ENCODE results near the gene USO1. TPM values are rescaled to one million over a fixed set of nuclear protein-coding genes. Genes with fewer than 3 reads are reported as not detected.

Gene USO1
- total and polyA plus RNA-seq, 9 of the 15 experiments (the other 6 are each of a cell fraction or from before 2014, with no cell fraction given) = 19.3 to 97.8 (median 48.5) TPM

DNA sequence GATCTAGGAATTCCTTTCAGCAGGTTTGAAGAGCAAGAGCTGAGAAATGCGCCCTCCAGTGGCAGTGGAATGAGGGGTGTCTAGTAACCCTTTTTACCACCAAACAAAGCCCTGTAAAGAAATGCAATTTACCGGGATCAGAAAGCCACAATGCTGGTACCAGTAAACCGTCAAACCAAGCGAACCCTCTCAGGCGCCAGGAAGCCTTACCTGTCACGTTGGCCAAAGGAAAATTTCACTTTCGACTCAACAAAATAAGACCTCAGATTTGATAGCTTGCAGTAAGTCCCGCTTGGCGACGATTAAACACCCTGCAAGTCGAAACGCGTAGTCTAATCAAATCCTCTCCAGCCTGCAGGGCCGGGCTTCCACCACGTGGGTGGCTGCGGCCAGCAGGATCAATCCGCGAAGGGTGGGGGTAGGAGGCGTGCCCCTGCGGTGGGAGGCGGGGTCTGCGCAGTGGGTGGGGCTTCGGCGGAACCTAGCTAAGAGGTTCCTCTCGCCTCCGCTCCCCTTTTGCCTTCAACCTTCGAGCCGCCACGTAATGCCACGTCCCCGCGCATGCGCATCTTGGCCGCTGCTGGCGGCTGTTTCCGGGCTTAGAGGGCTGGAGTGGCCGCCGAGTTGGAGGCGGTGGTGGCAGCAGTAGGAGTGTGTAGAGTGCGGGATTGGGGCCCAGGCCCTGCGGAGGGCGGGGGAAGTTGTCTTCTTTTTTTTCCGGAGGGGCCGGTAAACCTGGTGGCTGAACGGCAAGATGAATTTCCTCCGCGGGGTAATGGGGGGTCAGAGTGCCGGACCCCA lies at the start of gene USO1 (continued):
- TF ChIP-seq ZNF639 (CRISPR knock-in tag; conservative IDR thresholded peaks at IDR 0.05 in 1 of 2, IDR thresholded peaks at IDR 0.05 in 1 of 2) = 0 out of 4 replicates have a peak, but pooled peaks of 1 of the 2 experiments have one; percentile 2
- TF ChIP-seq MYBL2 (IDR thresholded peaks at IDR 0.05; ENCODE audit: low read depth) = no peak
- TF ChIP-seq MYBL2 (CRISPR knock-in tag; IDR thresholded peaks at IDR 0.05; ENCODE audit: borderline replicate concordance) = no peak
- TF ChIP-seq JUND (IDR thresholded peaks at IDR 0.05; ENCODE audit: borderline replicate concordance, low read depth, low read length) = peak; percentile 66; the same call in 1 of the 2 replicates
- peak; percentile 40; the same call in 2 of the 3 replicates for TF ChIP-seq JUND (tag; IDR thresholded peaks at IDR 0.05; ENCODE audit: borderline replicate concordance, low read depth, low read length)
- TF ChIP-seq SMC3 (conservative IDR thresholded peaks at IDR 0.05; ENCODE audit: insufficient read depth, low read depth, low read length) = peak; percentile 60
- TF ChIP-seq, protein P1, sequence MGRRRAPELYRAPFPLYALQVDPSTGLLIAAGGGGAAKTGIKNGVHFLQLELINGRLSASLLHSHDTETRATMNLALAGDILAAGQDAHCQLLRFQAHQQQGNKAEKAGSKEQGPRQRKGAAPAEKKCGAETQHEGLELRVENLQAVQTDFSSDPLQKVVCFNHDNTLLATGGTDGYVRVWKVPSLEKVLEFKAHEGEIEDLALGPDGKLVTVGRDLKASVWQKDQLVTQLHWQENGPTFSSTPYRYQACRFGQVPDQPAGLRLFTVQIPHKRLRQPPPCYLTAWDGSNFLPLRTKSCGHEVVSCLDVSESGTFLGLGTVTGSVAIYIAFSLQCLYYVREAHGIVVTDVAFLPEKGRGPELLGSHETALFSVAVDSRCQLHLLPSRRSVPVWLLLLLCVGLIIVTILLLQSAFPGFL (CRISPR knock-in tag; IDR thresholded peaks at IDR 0.05) = no peak
- TF ChIP-seq, protein P2, sequence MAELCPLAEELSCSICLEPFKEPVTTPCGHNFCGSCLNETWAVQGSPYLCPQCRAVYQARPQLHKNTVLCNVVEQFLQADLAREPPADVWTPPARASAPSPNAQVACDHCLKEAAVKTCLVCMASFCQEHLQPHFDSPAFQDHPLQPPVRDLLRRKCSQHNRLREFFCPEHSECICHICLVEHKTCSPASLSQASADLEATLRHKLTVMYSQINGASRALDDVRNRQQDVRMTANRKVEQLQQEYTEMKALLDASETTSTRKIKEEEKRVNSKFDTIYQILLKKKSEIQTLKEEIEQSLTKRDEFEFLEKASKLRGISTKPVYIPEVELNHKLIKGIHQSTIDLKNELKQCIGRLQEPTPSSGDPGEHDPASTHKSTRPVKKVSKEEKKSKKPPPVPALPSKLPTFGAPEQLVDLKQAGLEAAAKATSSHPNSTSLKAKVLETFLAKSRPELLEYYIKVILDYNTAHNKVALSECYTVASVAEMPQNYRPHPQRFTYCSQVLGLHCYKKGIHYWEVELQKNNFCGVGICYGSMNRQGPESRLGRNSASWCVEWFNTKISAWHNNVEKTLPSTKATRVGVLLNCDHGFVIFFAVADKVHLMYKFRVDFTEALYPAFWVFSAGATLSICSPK (IDR thresholded peaks at IDR 0.05; ENCODE audit: borderline replicate concordance) = no peak
- TF ChIP-seq NCOA4 (IDR thresholded peaks at IDR 0.05; ENCODE audit: partially characterized antibody) = no peak
- no peak for TF ChIP-seq ZNF347 (CRISPR knock-in tag; IDR thresholded peaks at IDR 0.05; ENCODE audit: low read depth)
- TF ChIP-seq ZNF133 (CRISPR knock-in tag; IDR thresholded peaks at IDR 0.05) = no peak
- TF ChIP-seq HNRNPUL1 (IDR thresholded peaks at IDR 0.05; ENCODE audit: low read length) = no peak
- TF ChIP-seq NFXL1 (CRISPR knock-in tag; IDR thresholded peaks at IDR 0.05) = no peak
- TF ChIP-seq ZNF407 (IDR thresholded peaks at IDR 0.05; ENCODE audit: low read depth) = no peak
